Measurements from ENCODE around the gene TCFL5. TPM values are rescaled to one million over a fixed set of nuclear protein-coding genes. Genes with fewer than 3 reads are reported as not detected.
A peak's percentile ranks its signal among the peaks of the same experiment; 100 is the strongest.

TCFL5 gene
- total RNA-seq, 4 donors from 2014 or later: 5.2 to 8.4 (median 7.2) TPM

DNA sequence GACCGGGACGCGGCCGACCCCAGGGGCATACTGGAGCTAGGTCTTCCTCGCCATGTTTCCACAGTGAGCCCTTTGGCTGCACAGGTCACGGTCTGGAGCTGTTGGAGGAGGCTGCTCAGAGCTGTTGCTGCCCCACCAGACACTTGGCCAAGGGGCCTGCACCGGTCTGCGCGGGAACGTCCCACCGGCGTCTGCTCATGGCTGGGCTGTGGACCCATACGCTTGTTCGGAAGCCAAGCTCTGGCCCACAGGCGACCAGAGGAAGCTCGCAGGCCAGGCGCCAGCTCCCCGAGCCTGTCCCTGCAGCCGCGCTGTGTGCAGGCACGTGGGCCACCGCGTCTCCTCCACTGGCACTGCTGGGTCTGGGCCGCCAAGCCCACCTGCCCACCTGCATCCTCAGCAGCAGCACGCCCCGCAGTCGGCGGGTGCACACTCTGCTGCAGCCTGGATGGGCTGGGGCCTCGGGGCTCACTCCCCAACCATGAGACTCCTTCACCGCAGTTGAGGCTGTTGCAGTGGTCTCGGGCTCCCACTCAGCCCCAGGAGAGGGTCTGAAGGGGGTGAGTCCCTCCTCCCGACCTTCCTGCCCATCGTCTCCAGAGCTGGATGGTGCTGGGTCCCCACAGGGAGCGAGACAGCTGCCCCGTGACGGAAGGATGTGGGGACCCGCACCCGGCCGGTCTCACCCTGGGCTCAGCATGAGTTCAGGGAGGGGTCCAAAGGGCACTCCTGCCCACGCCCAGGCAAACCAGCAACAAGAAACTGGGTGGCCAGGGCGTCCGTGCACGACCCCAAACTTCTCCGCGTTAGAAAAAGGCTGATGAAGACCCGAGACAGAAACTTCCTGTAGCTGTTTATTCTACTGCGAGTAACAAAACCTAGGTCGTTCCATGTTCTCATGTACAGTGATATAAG, 15.5 kb upstream of the TCFL5 start:
- no peak for DNase-seq
- TF ChIP-seq CTCF (IDR thresholded peaks at IDR 0.05) (no peak), POLR2A (IDR thresholded peaks at IDR 0.05) (no peak)
- H3K4me1 ChIP-seq: peaks cover 10 to 37% (median 25%) of the 10 kb centered on the region in 3 donors
- WGBS, 2 donors: 60 to 63% methylated on average over 9 to 12 of the region's 48 CpGs
- intact Hi-C loops (cut with DNase I): loop anchor here (10.0 kb wide), 1 partner anchor 138 kb away; no protein-coding TSS in a partner anchor
- H3K4me3 ChIP-seq: peak overlapping the region in 1 of 4 donors; percentile 10
- H3K9me3 ChIP-seq: no peaks in the 10 kb centered on the region
- H3K27me3 ChIP-seq: no peaks in the 10 kb centered on the region
- peaks cover 0 to 39% (median 14%) of the 10 kb centered on the region in 3 donors for H3K36me3 ChIP-seq
- peak overlapping the region; percentile 39 to 80 (median 74) for H3K27ac ChIP-seq

GRCh38 chr20:62876501-62876901, 14.9 kb upstream of the TCFL5 start:
- no peak for DNase-seq
- H3K27ac ChIP-seq: peak overlapping the region; percentile 39 to 80 (median 74)
- H3K9me3 ChIP-seq: no peaks in the 10 kb centered on the region
- intact Hi-C loops (cut with DNase I): loop anchor here (10.0 kb wide), 1 partner anchor 138 kb away; no protein-coding TSS in a partner anchor
- peaks cover 10 to 37% (median 25%) of the 10 kb centered on the region in 3 donors for H3K4me1 ChIP-seq
- 40 to 55% methylated on average over 4 of the region's 13 CpGs for WGBS, 2 donors
- peaks cover 0 to 32% (median 9%) of the 10 kb centered on the region in 3 donors for H3K36me3 ChIP-seq
- H3K27me3 ChIP-seq: no peaks in the 10 kb centered on the region
- TF ChIP-seq CTCF (IDR thresholded peaks at IDR 0.05) (no peak), POLR2A (IDR thresholded peaks at IDR 0.05) (no peak)
- H3K4me3 ChIP-seq: no peak overlapping the region

DNA sequence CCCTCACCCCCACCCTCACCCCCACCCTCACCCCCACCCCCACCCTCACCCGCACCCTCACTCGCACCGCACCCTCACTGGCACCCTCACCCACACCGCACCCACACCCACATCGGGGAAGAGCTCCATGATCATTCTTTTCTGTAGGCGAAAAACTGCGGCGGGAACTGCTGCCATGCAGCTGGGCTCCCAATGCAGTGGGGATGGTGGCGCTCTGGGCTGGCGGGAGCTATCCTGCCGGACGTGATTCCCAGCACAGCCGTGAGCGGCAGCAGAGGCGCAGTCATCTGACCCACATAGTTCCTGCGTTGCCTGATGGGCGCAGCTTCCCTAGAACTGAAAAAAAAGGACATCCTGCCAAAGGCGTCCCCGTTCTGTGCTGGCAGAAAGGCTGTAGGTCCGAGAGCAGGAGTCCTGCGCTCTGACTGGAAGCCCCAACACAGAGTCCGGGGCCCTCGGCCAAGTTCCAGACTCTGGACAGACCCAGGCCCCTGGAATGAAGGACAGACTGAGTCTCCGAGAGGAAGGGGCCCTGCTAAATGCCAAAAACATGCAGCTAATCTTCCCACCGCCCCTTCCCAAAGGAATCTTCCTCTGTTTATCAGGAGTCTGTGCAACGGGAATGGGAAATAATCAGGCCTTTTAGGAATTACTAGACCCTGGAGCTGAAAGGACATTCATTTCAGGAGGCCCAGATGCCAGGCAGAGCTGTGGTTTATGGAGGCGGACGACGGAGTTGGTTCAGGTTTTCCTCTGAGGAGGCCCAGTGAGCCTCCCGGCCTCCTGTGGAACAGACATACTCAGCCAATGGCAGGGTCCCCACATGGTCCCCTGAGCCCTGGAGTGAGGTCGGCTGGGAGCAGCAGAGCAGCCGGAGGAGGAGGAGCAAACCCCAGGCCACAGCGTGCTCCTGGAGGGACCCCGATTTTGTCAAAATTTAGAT, 14.1 kb upstream of the TCFL5 start:
- Histone ChIP-seq H3K4me1 (peaks cover 10 to 37% (median 25%) of the 10 kb centered on the region in 3 donors), H3K4me3 (peak overlapping the region in 1 of 4 donors; percentile 44), H3K9me3 (no peaks in the 10 kb centered on the region), H3K27ac (peak overlapping the region; percentile 39 to 80 (median 74)), H3K36me3 (peaks cover 0 to 24% (median 1%) of the 10 kb centered on the region in 3 donors), H3K27me3 (no peaks in the 10 kb centered on the region)
- TF ChIP-seq CTCF (IDR thresholded peaks at IDR 0.05) (peak in 4 of 6 experiments; percentile 33 to 42 (median 40)), POLR2A (IDR thresholded peaks at IDR 0.05) (no peak)
- 10 to 51% methylated on average over 4 to 14 of the region's 34 CpGs for WGBS, 2 donors
- DNase-seq: no peak
- intact Hi-C loops (cut with DNase I): loop anchor here (10.0 kb wide), 1 partner anchor 139 kb away; no protein-coding TSS in a partner anchor

DNA sequence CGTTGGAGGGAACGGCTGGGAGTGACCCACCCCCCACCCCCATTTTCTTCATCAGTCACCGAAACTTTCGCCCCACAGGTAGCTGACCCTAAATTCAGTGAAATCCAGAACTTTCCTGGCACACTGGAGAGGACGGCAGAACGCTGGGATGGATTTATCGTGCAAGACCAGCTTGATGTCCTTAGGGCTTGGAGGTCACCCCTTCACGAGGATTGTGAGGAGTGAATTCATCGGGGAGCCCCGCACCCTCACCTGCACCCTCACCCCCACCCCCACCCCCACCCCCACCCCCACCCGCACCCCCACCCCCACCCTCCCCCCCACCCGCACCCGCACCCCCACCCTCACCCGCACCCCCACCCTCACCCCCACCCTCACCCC, 13.3 kb upstream of the TCFL5 start:
- Histone ChIP-seq H3K9me3 (no peaks in the 10 kb centered on the region), H3K27ac (no peak overlapping the region), H3K4me3 (no peak overlapping the region), H3K4me1 (peaks cover 10 to 37% (median 25%) of the 10 kb centered on the region in 3 donors), H3K27me3 (no peaks in the 10 kb centered on the region), H3K36me3 (peaks cover 0 to 17% (median 0%) of the 10 kb centered on the region in 3 donors)
- 88 to 96% methylated on average over 3 to 9 of the region's 14 CpGs for WGBS, 2 donors
- TF ChIP-seq POLR2A (IDR thresholded peaks at IDR 0.05) (no peak), CTCF (IDR thresholded peaks at IDR 0.05) (no peak)
- no peak for DNase-seq
- intact Hi-C loops (cut with DNase I): loop anchor here (10.0 kb wide), 1 partner anchor 140 kb away; no protein-coding TSS in a partner anchor

Measured in esophagus squamous epithelium (tissue), 5 donors.